GM12864 (cell line): ENCODE results near the gene GRIN2A.

Experiments used
- DNase-seq: peaks from one replicate; pipeline ENCODE4 v3.0.0-alpha.2; 2011; ENCODE audit warnings: low read depth
- H3K4me3 ChIP-seq: 2 replicates; pipeline ENCODE4 v1.5.1; 2011; ENCODE audit warnings: mild to moderate bottlenecking, low read depth, low read length, control low read depth
- TF ChIP-seq, protein P1 (sequence below): IDR thresholded peaks from 2 replicates; pipeline ENCODE4 v1.5.1; 2011; ENCODE audit warnings: low read depth, mild to moderate bottlenecking, moderate library complexity, low read length, control low read depth, inconsistent platforms; ENCODE audit errors: missing control alignments

The GRIN2A gene

DNA sequence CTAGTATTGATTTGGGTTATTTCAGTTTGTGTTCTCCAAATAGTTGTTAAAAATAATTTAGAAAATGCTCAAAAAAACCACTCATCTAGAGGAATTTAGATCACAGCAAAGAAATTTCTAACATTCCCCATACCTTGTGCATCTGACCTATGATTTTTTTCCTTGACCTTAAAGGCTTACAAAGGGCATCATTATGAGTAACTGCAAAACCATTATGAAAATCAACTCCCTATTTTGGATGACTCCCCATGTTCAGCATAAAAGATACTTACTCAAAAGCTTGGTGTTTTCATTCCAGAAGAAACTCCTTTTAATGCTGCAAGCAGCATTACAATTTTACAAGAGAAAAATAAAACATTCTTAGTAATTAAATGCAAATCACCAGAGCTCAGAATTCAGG, 83.2 kb downstream of the GRIN2A start:
- no peak overlapping the region for H3K4me3 ChIP-seq
- TF ChIP-seq, protein P1, sequence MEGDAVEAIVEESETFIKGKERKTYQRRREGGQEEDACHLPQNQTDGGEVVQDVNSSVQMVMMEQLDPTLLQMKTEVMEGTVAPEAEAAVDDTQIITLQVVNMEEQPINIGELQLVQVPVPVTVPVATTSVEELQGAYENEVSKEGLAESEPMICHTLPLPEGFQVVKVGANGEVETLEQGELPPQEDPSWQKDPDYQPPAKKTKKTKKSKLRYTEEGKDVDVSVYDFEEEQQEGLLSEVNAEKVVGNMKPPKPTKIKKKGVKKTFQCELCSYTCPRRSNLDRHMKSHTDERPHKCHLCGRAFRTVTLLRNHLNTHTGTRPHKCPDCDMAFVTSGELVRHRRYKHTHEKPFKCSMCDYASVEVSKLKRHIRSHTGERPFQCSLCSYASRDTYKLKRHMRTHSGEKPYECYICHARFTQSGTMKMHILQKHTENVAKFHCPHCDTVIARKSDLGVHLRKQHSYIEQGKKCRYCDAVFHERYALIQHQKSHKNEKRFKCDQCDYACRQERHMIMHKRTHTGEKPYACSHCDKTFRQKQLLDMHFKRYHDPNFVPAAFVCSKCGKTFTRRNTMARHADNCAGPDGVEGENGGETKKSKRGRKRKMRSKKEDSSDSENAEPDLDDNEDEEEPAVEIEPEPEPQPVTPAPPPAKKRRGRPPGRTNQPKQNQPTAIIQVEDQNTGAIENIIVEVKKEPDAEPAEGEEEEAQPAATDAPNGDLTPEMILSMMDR, result no peak
- no peak for DNase-seq

DNA sequence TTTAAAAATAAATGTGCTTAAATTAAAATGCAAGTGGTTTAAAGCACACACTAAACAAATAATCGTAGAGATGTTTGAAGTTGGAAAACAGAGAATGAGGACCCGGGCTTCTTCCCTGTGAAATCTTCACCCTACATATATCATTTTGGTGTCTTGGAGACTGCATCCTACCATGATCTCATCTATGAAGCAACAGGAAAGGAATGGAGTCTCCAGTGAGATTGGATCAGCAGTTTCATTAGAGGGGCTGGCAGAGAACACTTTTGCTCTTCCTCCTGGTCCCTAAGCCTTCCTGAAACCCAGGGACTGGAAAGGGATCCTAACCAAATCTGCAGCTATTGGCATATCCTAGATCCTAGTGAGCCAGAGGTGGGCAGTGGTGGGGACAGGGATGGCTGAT, 85.0 kb downstream of the GRIN2A start:
- H3K4me3 ChIP-seq, result no peak overlapping the region
- no peak for DNase-seq
- TF ChIP-seq, protein P1, result no peak

GRCh38 chr16:10093576-10093975, 88.7 kb downstream of the GRIN2A start:
- no peak for DNase-seq
- TF ChIP-seq, protein P1, result no peak

GRCh38 chr16:10090816-10091215, 91.4 kb downstream of the GRIN2A start:
- H3K4me3 ChIP-seq, result no peak overlapping the region
- no peak for DNase-seq
- TF ChIP-seq, protein P1, result no peak

More at GRCh38 chr16:10093576-10093975, 88.7 kb downstream of the GRIN2A start:
- no peak overlapping the region for H3K4me3 ChIP-seq

DNA sequence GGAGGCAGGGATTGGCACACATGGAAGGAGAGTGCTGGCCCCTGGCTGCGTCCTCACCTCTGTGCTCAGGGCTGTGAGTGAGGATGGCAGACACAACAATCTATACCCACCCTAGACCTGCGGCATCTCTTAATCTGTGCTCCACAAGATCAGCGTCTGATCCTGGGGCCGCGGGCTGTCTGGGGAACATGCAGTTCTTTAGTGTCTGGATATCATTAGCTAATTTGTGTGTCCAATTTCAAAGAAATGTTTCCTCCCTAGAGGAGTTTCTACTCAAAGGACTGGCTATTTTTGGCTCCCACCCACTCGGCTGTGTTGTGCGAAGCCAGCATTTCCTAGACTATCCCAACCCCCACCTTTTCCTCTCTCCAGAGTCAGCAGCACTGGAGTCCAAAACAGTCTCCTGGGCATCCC, 93.8 kb downstream of the GRIN2A start:
- TF ChIP-seq, protein P1, result no peak
- DNase-seq, result no peak
- no peak overlapping the region for H3K4me3 ChIP-seq

DNA sequence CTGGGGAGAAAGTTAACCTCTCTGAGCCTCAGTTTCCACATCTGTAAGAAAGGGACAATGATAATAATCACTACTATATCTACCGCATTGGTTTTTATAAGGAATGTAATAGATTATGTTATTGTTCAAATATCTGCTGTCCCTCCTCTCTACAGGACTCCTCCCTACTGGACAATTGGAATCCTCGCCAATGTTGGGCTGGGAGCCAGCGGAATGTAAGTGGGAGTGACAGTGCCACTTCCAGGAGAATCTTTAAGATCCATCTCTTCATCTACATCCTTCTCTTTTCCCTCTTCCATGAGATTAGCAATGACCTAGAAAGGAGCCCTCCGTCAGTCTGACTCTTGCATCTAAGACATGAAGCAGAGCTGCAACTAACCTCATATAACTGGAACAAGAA, 95.1 kb downstream of the GRIN2A start:
- H3K4me3 ChIP-seq, result no peak overlapping the region
- no peak for DNase-seq
- TF ChIP-seq, protein P1, result no peak

GRCh38 chr16:10086620-10087019, 95.6 kb downstream of the GRIN2A start:
- TF ChIP-seq, protein P1, result no peak
- DNase-seq, result no peak
- H3K4me3 ChIP-seq, result no peak overlapping the region
